SU-DHL-6 (cell line): ENCODE results near the gene RRP1B.

Source experiments
- H2AFZ ChIP-seq: fragments of 200-600 bp; sonication (generic); 2 replicates; pipeline ENCODE4 v1.6.1; 2014; ENCODE audit warnings: low read depth, mild to moderate bottlenecking, moderate library complexity, mixed read lengths, antibody characterized with exemption, low read length; ENCODE audit not compliant: severe bottlenecking
- H3F3A ChIP-seq: fragments of 200-600 bp; shearing (Covaris generic); 2 replicates; pipeline ENCODE4 v1.6.0; 2016; ENCODE audit warnings: antibody characterized with exemption, mild to moderate bottlenecking; ENCODE audit not compliant: insufficient read depth
- H3K27ac ChIP-seq: fragments of 200-600 bp; sonication (generic); 2 replicates; pipeline ENCODE4 v1.5.1; 2016; ENCODE audit warnings: low read depth, mild to moderate bottlenecking, low read length, moderate library complexity, mixed read lengths
- H3K27me3 ChIP-seq: fragments of 200-600 bp; sonication (generic), shearing (Covaris generic); 2 replicates; pipeline ENCODE4 v1.6.0; 2014; ENCODE audit warnings: mild to moderate bottlenecking, low read length
- H3K36me3 ChIP-seq: fragments of 200-600 bp; sonication (generic); 2 replicates; pipeline ENCODE4 v1.6.1; 2014; ENCODE audit warnings: mild to moderate bottlenecking, low read length, mixed read lengths
- H3K4me2 ChIP-seq: fragments of 300-600, 200-600 bp; shearing (Covaris generic), sonication (generic); 2 replicates; pipeline ENCODE4 v1.6.0; 2014; ENCODE audit warnings: low read length, low read depth, mild to moderate bottlenecking; ENCODE audit not compliant: poor library complexity, severe bottlenecking
- H3K4me3 ChIP-seq: fragments of 200-600 bp; sonication (generic); 2 replicates; pipeline ENCODE4 v1.5.1; 2014; ENCODE audit warnings: antibody characterized with exemption, low read length, mild to moderate bottlenecking, mixed read lengths; ENCODE audit not compliant: insufficient read depth, poor library complexity, severe bottlenecking
- H3K79me2 ChIP-seq: fragments of 200-600 bp; sonication (generic); 2 replicates; pipeline ENCODE4 v1.6.1; 2014; ENCODE audit warnings: mild to moderate bottlenecking, low read length, moderate library complexity; ENCODE audit not compliant: insufficient read depth
- H3K9ac ChIP-seq: fragments of 200-600 bp; sonication (generic); 2 replicates; pipeline ENCODE4 v1.7.0; 2014; ENCODE audit warnings: mild to moderate bottlenecking, low read length
- H3K9me2 ChIP-seq: fragments of 200-600 bp; sonication (generic); replicated peaks from 2 replicates; pipeline ENCODE4 v1.6.1; 2014; ENCODE audit warnings: low read length; ENCODE audit not compliant: insufficient read depth
- H3K9me3 ChIP-seq: fragments of 200-600 bp; sonication (generic); 2 replicates; pipeline ENCODE4 v1.6.1; 2014; ENCODE audit warnings: low read length, mixed read lengths; ENCODE audit not compliant: insufficient read depth
- H4K20me1 ChIP-seq: fragments of 200-600 bp; sonication (generic); 2 replicates; pipeline ENCODE4 v1.6.1; 2014; ENCODE audit warnings: low read depth, mild to moderate bottlenecking, antibody characterized with exemption, low read length, moderate library complexity, mixed read lengths
- EZH2phosphoT487 ChIP-seq: fragments of 200-600 bp; sonication (generic), shearing (Covaris generic); conservative IDR thresholded peaks from 2 replicates; pipeline ENCODE4 v1.6.1; 2018; ENCODE audit warnings: mild to moderate bottlenecking, antibody characterized with exemption, low read length, moderate library complexity, mixed read lengths
- TF ChIP-seq, protein P1 (sequence below): fragments of 200-600 bp; sonication (generic); IDR thresholded peaks from one replicate; pipeline ENCODE4 v1.5.1; 2017; ENCODE audit warnings: antibody characterized with exemption, mild to moderate bottlenecking, low read length, moderate library complexity; ENCODE audit not compliant: insufficient read depth, poor library complexity, severe bottlenecking

RRP1B gene

DNA sequence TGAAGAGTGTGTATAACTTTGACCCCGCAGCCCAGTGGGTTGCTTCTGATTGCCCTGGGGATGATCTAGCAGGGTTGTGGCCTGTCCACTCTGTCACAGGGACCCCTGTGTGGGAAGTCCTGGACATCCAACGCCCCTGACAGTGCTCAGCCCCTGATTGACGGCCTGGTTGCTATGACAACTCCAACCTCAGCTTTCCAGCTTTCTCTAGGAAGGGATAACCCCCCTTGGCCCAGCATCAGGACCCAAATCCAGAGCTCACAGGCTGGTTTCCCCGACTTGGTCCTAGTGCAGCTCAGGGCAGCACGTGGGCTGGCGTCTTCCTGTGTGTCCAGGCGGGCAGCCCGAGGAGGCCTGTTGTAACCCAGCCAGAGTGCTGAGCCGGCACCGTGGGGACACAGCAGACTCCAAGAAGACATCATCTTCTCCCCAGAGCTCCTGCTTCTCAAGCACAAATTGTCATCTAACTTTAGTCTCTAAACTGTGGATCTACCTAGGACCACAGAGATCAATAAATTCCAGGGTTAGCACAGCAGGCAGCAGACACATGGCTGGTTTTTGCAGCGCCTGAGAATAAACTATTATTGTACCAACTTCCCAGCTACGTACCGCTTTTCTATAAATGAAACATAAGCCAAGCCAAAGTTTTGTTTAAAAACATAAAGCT is 40.7 kb downstream of the RRP1B start:
- H3K79me2 ChIP-seq, result no peaks in the 10 kb centered on the region
- H3K9me3 ChIP-seq, result no peaks in the 10 kb centered on the region
- no peaks in the 10 kb centered on the region for H3K9me2 ChIP-seq
- no peak overlapping the region for H2AFZ ChIP-seq
- TF ChIP-seq EZH2phosphoT487, result no peak
- TF ChIP-seq, protein P1, sequence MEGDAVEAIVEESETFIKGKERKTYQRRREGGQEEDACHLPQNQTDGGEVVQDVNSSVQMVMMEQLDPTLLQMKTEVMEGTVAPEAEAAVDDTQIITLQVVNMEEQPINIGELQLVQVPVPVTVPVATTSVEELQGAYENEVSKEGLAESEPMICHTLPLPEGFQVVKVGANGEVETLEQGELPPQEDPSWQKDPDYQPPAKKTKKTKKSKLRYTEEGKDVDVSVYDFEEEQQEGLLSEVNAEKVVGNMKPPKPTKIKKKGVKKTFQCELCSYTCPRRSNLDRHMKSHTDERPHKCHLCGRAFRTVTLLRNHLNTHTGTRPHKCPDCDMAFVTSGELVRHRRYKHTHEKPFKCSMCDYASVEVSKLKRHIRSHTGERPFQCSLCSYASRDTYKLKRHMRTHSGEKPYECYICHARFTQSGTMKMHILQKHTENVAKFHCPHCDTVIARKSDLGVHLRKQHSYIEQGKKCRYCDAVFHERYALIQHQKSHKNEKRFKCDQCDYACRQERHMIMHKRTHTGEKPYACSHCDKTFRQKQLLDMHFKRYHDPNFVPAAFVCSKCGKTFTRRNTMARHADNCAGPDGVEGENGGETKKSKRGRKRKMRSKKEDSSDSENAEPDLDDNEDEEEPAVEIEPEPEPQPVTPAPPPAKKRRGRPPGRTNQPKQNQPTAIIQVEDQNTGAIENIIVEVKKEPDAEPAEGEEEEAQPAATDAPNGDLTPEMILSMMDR, result no peak
- H3K4me2 ChIP-seq, result no peak overlapping the region
- no peak overlapping the region for H3K4me3 ChIP-seq
- no peak overlapping the region for H3K9ac ChIP-seq
- H3F3A ChIP-seq, result peaks cover 7% of the 10 kb centered on the region; the same call in 1 of the 2 replicates
- H3K27ac ChIP-seq, result no peak overlapping the region
- 0 out of 2 replicates have a peak, but pooled peaks cover 7% of the 10 kb centered on the region for H3K36me3 ChIP-seq
- no peaks in the 10 kb centered on the region for H3K27me3 ChIP-seq
- H4K20me1 ChIP-seq, result no peaks in the 10 kb centered on the region

- Histone ChIP-seq H3K4me2 (no peak overlapping the region), H2AFZ (no peak overlapping the region), H3K36me3 (no peaks in the 10 kb centered on the region), H3K27ac (no peak overlapping the region), H3K9me2 (no peaks in the 10 kb centered on the region), H3F3A (peaks cover 7% of the 10 kb centered on the region; the same call in 1 of the 2 replicates), H3K9me3 (no peaks in the 10 kb centered on the region), H4K20me1 (no peaks in the 10 kb centered on the region), H3K27me3 (no peaks in the 10 kb centered on the region), H3K9ac (no peak overlapping the region), H3K79me2 (no peaks in the 10 kb centered on the region), H3K4me3 (no peak overlapping the region)
- no peak for TF ChIP-seq EZH2phosphoT487
- TF ChIP-seq, protein P1, result no peak
Observed at GRCh38 chr21:43701936-43702784, 42.8 kb downstream of the RRP1B start.

- Histone ChIP-seq H3K36me3 (no peaks in the 10 kb centered on the region), H3F3A (0 out of 2 replicates have a peak, but pooled peaks cover 3% of the 10 kb centered on the region), H3K27me3 (no peaks in the 10 kb centered on the region; the same call in 1 of the 2 replicates), H2AFZ (no peak overlapping the region), H3K4me3 (no peak overlapping the region), H3K79me2 (no peaks in the 10 kb centered on the region), H3K9me2 (no peaks in the 10 kb centered on the region), H3K27ac (no peak overlapping the region), H3K9ac (no peak overlapping the region), H3K9me3 (no peaks in the 10 kb centered on the region), H4K20me1 (no peaks in the 10 kb centered on the region), H3K4me2 (no peak overlapping the region)
- no peak for TF ChIP-seq EZH2phosphoT487
Observed at GRCh38 chr21:43702785-43703034, 43.4 kb downstream of the RRP1B start.
